ENCODE results near the gene MAP2K5. TPM values are rescaled to one million over a fixed set of nuclear protein-coding genes. Genes with fewer than 3 reads are reported as not detected.

MAP2K5 gene
- polyA plus RNA-seq, 2 of the 4 experiments (the other 2 are of a cell fraction), result 7.8 to 11.0 TPM

DNA sequence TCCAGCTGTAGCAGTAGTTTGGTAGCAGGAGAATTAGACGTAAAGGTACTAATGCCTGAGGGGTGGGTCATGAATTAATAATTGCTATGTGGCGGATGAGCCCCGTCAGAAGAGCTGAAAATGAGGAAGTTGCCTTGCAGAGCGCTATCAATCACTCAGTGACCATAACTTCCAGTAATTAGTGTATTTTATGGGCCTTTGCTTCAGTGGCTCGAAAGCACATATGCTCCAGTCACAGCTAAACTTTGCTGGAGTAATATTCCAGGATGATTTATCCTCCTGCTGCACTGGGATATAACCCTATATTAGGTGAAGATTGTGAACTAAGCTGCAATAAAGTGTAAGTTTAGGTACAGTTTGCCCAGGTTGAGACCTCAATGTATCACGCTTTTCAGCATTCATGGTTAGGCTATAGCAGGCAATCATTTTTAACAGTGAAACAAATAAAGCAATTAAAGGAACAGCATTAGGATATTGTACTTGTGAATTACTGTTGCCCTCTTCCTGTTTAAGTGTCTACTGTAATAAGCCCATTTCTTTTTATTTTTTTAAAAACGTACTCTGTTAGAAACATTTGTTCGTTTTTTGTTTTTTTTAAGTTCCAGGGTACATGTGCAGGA lies 178.2 kb downstream of the MAP2K5 start:
- DNase-seq (ENCODE audit: low read depth in 1 of 2, low spot score in 1 of 2), result no peak
- no peaks in the 10 kb centered on the region for H3K9me3 ChIP-seq
- no peaks in the 10 kb centered on the region for H3K4me1 ChIP-seq
- 94% methylated on average over 8 of the region's 8 CpGs for WGBS (ENCODE audit: missing lambda C conversion rate)
- ChIA-PET CTCF (interaction anchor here (1.5 to 1.6 kb wide), 2 partner anchors 10 to 13 kb away, joined by 4 read pairs; no protein-coding TSS in a partner anchor), POLR2A (no interaction called here)
- no peak for TF ChIP-seq CBX8 (IDR thresholded peaks at IDR 0.05)
- no peak for TF ChIP-seq CHD2 (IDR thresholded peaks at IDR 0.05; ENCODE audit: low read length, partially characterized antibody)
- TF ChIP-seq TP53 (CRISPR knock-in tag; IDR thresholded peaks at IDR 0.05), result no peak
- TF ChIP-seq, protein P1, sequence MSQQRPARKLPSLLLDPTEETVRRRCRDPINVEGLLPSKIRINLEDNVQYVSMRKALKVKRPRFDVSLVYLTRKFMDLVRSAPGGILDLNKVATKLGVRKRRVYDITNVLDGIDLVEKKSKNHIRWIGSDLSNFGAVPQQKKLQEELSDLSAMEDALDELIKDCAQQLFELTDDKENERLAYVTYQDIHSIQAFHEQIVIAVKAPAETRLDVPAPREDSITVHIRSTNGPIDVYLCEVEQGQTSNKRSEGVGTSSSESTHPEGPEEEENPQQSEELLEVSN (IDR thresholded peaks at IDR 0.05; ENCODE audit: borderline replicate concordance, low read depth), result no peak
- no peak for TF ChIP-seq EP300 (IDR thresholded peaks at IDR 0.05)
- ATAC-seq, result no peak
- FAIRE-seq, result peak; percentile 7
- H3K27ac ChIP-seq, result no peak overlapping the region
- H3K4me3 ChIP-seq, result no peak overlapping the region
- H3K4me2 ChIP-seq, result no peak overlapping the region

GRCh38 chr15:67722030-67722817 lies 179.7 kb downstream of the MAP2K5 start:
- no peak for DNase-seq (ENCODE audit: low read depth in 1 of 2, low spot score in 1 of 2)
- POLR2A ChIA-PET, result no interaction called here
- H3K4me1 ChIP-seq, result no peaks in the 10 kb centered on the region
- H3K9me3 ChIP-seq, result no peaks in the 10 kb centered on the region
- CTCF ChIA-PET, result no interaction called here
- TF ChIP-seq CEBPB (IDR thresholded peaks at IDR 0.05) (no peak), CHD2 (IDR thresholded peaks at IDR 0.05; ENCODE audit: low read length, partially characterized antibody) (no peak)
- FAIRE-seq, result no peak
- no peak overlapping the region for H3K27ac ChIP-seq
- H3K4me2 ChIP-seq, result no peak overlapping the region
- ATAC-seq, result no peak
- WGBS (ENCODE audit: missing lambda C conversion rate), result 86% methylated on average over 5 of the region's 5 CpGs
- no peak overlapping the region for H3K4me3 ChIP-seq

DNA sequence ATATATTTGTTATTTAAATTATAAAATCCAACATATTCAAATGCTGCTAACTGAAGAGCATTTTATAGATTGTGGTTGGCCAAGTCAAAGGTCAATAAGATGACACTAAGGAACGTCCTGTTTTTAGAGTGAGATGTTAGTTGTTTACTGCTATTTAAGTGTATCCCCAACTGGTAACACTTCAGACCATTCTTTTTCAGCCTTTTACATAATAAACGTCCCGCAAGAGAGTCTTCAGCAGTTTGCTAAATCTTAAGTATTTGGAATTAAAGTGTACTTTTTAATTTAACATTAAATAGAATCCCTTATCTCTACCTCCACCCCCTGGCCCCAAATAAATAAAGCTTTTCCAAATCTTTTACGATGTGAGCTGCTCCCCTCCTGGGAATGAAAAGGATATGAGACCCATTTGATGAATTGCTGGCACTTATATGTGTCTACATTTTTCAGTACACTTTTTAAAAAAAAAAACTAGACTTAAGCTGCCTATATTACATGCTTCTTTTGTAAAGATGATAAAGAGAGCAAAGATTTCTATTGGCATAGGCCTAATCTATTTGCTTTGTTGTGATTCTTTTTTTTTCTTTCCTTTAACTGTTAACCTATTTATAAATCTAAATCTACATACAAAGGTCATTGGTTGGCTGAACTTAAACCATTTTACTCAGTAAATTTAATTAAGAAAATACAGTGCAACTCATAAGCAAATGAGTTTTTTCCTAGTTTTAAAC lies 181.0 kb downstream of the MAP2K5 start:
- CTCF ChIA-PET, result interaction anchor here (1.1 to 1.3 kb wide), 2 partner anchors 57 to 267 kb away, joined by 3 read pairs; no protein-coding TSS in a partner anchor
- Histone ChIP-seq H3K9me3 (no peaks in the 10 kb centered on the region), H3K4me2 (no peak overlapping the region), H3K4me1 (no peaks in the 10 kb centered on the region), H3K4me3 (no peak overlapping the region), H3K27ac (no peak overlapping the region)
- ATAC-seq (no peak), FAIRE-seq (peak; percentile 28), DNase-seq (ENCODE audit: low read depth in 1 of 2, low spot score in 1 of 2) (no peak)
- WGBS (ENCODE audit: missing lambda C conversion rate), result 85% methylated on average over 4 of the region's 4 CpGs
- POLR2A ChIA-PET, result no interaction called here
- no peak for TF ChIP-seq EP300 (IDR thresholded peaks at IDR 0.05)
- TF ChIP-seq CEBPB (IDR thresholded peaks at IDR 0.05), result no peak
- no peak for TF ChIP-seq POLR2A (IDR thresholded peaks at IDR 0.05; ENCODE audit: low read length)
- no peak for TF ChIP-seq TFCP2L1 (CRISPR knock-in tag; IDR thresholded peaks at IDR 0.05)
- TF ChIP-seq POLR2AphosphoS2 (conservative IDR thresholded peaks at IDR 0.05; ENCODE audit: low read length), result no peak
- TF ChIP-seq HMGXB4 (CRISPR knock-in tag; IDR thresholded peaks at IDR 0.05; ENCODE audit: borderline replicate concordance), result no peak
- no peak for TF ChIP-seq RARB (CRISPR knock-in tag; IDR thresholded peaks at IDR 0.05)
- no peak for TF ChIP-seq PHF8 (IDR thresholded peaks at IDR 0.05; ENCODE audit: borderline replicate concordance, low read depth)
- no peak for TF ChIP-seq EHF (CRISPR knock-in tag; IDR thresholded peaks at IDR 0.05)
- no peak for TF ChIP-seq FOXS1 (CRISPR knock-in tag; IDR thresholded peaks at IDR 0.05)
- TF ChIP-seq BCL3 (IDR thresholded peaks at IDR 0.05), result no peak
- TF ChIP-seq CTCF (IDR thresholded peaks at IDR 0.05), result no peak
- TF ChIP-seq, protein P2, sequence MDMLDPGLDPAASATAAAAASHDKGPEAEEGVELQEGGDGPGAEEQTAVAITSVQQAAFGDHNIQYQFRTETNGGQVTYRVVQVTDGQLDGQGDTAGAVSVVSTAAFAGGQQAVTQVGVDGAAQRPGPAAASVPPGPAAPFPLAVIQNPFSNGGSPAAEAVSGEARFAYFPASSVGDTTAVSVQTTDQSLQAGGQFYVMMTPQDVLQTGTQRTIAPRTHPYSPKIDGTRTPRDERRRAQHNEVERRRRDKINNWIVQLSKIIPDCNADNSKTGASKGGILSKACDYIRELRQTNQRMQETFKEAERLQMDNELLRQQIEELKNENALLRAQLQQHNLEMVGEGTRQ (IDR thresholded peaks at IDR 0.05), result no peak
- no peak for TF ChIP-seq RNF2 (IDR thresholded peaks at IDR 0.05; ENCODE audit: borderline replicate concordance, low read depth)
- no peak for TF ChIP-seq JUN (IDR thresholded peaks at IDR 0.05)
- no peak for TF ChIP-seq JUNB (IDR thresholded peaks at IDR 0.05)
- no peak for TF ChIP-seq HOXA7 (CRISPR knock-in tag; IDR thresholded peaks at IDR 0.05)
- TF ChIP-seq, protein P3, sequence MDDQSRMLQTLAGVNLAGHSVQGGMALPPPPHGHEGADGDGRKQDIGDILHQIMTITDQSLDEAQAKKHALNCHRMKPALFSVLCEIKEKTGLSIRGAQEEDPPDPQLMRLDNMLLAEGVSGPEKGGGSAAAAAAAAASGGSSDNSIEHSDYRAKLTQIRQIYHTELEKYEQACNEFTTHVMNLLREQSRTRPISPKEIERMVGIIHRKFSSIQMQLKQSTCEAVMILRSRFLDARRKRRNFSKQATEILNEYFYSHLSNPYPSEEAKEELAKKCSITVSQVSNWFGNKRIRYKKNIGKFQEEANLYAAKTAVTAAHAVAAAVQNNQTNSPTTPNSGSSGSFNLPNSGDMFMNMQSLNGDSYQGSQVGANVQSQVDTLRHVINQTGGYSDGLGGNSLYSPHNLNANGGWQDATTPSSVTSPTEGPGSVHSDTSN (IDR thresholded peaks at IDR 0.05), result no peak
- no peak for TF ChIP-seq ZC3H11A (IDR thresholded peaks at IDR 0.05)
- no peak for TF ChIP-seq CBX2 (IDR thresholded peaks at IDR 0.05; ENCODE audit: borderline replicate concordance, low read depth)
